Mesothelial cell of epicardium (in vitro differentiated cells): ENCODE data around the gene KCNMB3. TPM values are rescaled to one million over a fixed set of nuclear protein-coding genes. Genes with fewer than 3 reads are reported as not detected.

Experiments used
- DNase-seq, 2 experiments: peaks; one replicate each; pipeline ENCODE4 v3.0.0; 2021; ENCODE audit warnings: low spot score in 2 of 2; ENCODE audit not compliant: unreplicated experiment in 2 of 2
- H3K27ac Mint-ChIP-seq: 2 replicates; pipeline ENCODE4 v1.8.0; 2021; ENCODE audit warnings: mixed read lengths
- H3K27me3 Mint-ChIP-seq: 2 replicates; pipeline ENCODE4 v1.8.0; 2021; ENCODE audit warnings: low read depth, mixed read lengths
- H3K36me3 Mint-ChIP-seq: 2 replicates; pipeline ENCODE4 v1.8.0; 2021; ENCODE audit warnings: mixed read lengths
- H3K4me1 Mint-ChIP-seq: 2 replicates; pipeline ENCODE4 v1.8.0; 2021; ENCODE audit warnings: mixed read lengths
- H3K4me3 Mint-ChIP-seq: 2 replicates; pipeline ENCODE4 v1.8.0; 2021; ENCODE audit warnings: mild to moderate bottlenecking, moderate library complexity, mixed read lengths
- H3K9me3 Mint-ChIP-seq: 2 replicates; pipeline ENCODE4 v1.8.0; 2021; ENCODE audit warnings: mixed read lengths
- total RNA-seq: library from RNA; stranded (reverse); gene quantifications from 3 replicates; pipeline ENCODE4 v1.2.1, GENCODE V29; 2021
- TF ChIP-seq, protein P1 (sequence below): fragments of 200-600 bp; sonication (generic); IDR thresholded peaks from one replicate; pipeline ENCODE4 v1.5.0; 2021; ENCODE audit warnings: antibody characterized with exemption; ENCODE audit not compliant: unreplicated experiment

The KCNMB3 gene
- total RNA-seq, 1 donor from 2014 or later, result 4.9 TPM

DNA sequence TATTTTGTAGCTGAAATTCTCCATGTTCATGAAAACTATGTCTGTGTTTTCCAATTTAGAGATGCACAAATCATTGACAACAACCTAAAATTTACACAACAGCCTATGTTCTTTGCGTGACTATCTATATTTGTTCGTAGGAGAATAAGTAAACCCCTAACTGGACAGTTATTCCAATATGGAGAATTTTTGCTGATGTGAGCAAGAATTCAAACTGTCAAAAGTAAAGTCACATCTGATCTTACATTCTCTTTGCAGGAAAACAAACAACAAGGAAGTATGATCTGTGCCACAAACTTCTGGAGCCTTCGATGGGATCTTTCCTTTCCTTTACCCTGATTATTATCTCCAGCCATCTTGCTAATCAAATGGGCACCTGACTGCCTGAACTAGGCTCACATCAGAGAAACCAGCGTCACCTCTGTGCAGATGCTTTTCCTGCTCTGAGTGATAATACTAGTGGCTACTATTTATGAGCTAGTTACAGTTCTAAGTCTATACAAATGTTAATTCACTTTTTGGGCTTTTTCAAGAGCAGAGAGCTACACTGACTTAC lies 18.3 kb upstream of the KCNMB3 start:
- no peak overlapping the region for H3K4me3 Mint-ChIP-seq
- DNase-seq, result no peak
- H3K27me3 Mint-ChIP-seq, result no peaks in the 10 kb centered on the region
- no peaks in the 10 kb centered on the region for H3K36me3 Mint-ChIP-seq
- no peak overlapping the region for H3K27ac Mint-ChIP-seq
- no peaks in the 10 kb centered on the region for H3K9me3 Mint-ChIP-seq
- peaks cover 4% of the 10 kb centered on the region for H3K4me1 Mint-ChIP-seq
- TF ChIP-seq, protein P1, sequence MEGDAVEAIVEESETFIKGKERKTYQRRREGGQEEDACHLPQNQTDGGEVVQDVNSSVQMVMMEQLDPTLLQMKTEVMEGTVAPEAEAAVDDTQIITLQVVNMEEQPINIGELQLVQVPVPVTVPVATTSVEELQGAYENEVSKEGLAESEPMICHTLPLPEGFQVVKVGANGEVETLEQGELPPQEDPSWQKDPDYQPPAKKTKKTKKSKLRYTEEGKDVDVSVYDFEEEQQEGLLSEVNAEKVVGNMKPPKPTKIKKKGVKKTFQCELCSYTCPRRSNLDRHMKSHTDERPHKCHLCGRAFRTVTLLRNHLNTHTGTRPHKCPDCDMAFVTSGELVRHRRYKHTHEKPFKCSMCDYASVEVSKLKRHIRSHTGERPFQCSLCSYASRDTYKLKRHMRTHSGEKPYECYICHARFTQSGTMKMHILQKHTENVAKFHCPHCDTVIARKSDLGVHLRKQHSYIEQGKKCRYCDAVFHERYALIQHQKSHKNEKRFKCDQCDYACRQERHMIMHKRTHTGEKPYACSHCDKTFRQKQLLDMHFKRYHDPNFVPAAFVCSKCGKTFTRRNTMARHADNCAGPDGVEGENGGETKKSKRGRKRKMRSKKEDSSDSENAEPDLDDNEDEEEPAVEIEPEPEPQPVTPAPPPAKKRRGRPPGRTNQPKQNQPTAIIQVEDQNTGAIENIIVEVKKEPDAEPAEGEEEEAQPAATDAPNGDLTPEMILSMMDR, result no peak

DNA sequence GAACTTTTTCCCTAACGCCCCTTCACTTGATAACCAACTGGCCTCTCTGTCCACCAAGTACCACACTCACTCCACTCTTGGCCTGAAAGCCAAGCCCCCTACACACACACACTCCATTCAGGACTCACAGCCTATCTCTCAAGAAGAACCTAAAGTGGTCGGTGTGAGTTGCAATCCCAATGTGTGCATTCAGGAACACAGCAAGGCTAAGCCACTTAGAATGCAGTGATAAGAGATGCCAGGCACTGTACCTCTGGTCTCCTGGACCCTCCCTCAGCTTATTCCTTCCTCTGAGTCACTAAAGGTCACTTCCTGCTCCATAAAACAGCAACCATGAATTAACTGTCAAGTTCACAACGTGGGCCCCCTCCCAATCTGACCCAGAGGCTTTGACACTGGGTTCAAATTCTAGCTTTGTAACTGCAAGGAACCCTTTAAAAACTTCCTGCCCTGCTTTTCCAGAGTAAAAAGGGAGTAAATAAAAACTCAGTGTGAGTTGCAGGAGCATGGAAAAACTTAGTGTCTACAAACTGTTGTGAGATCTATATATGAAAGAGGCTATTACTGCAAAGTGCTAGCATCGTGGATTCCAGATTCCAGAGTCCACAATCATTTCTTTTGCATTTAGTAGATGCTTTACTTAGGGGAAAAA lies 17.6 kb upstream of the KCNMB3 start:
- H3K9me3 Mint-ChIP-seq, result no peaks in the 10 kb centered on the region
- no peak overlapping the region for H3K27ac Mint-ChIP-seq
- H3K4me1 Mint-ChIP-seq, result peaks cover 4% of the 10 kb centered on the region
- TF ChIP-seq, protein P1, result no peak
- DNase-seq, result no peak
- H3K36me3 Mint-ChIP-seq, result no peaks in the 10 kb centered on the region
- H3K4me3 Mint-ChIP-seq, result no peak overlapping the region
- H3K27me3 Mint-ChIP-seq, result no peaks in the 10 kb centered on the region

DNA sequence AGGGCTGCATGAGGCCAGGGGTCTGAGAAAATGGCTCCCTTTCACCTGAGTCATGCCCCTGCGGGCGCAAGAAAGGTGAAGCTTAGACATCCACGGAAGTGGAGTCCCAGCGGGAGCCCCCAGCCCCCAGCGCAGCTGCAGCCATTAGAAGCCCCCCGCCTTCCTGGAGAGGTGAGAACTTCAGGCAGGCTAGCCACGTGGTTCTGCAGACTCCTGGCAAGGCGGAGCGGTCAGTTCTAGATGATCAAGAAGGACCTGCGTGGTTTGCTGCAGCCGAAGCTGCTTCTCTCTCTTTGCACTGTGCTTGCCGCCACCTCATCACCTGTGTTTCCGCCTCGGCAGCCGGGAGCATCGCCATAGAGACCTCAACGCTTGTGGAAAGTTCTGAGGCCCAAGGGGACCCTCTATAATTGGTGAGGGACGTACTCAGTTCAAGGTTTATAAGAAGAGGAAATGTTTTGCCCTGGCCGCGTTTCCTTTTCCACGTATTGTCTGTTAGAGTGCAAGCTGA lies 15.8 kb upstream of the KCNMB3 start:
- H3K4me1 Mint-ChIP-seq, result peaks cover 4% of the 10 kb centered on the region

DNA sequence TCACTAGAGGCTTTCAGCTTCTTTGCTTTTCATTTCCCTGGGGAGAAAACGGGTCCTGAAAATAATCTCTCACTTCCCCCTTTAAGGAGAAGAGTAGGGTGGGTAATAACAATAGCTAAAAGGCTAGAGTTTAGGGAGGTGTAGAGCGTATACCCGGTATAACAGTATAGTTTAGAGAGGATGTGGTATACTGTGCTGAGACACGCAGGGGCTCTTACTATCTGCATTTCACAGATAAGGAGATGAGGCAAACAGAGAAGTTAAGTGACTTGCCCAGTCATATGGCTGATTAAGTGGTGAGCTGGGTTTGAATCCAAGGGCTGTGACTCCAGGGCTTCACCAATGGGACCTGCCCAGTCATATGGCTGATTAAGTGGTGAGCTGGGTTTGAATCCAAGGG lies 15.0 kb upstream of the KCNMB3 start:
- no peak overlapping the region for H3K27ac Mint-ChIP-seq
- H3K4me1 Mint-ChIP-seq, result peaks cover 7% of the 10 kb centered on the region
- TF ChIP-seq, protein P1, result no peak
- no peak for DNase-seq
- H3K4me3 Mint-ChIP-seq, result no peak overlapping the region
- H3K9me3 Mint-ChIP-seq, result peaks cover under 1% of the 10 kb centered on the region
- H3K27me3 Mint-ChIP-seq, result no peaks in the 10 kb centered on the region
- peaks cover under 1% of the 10 kb centered on the region for H3K36me3 Mint-ChIP-seq

More for the DNA sequence above, 15.8 kb upstream of the KCNMB3 start:
- no peak overlapping the region for H3K4me3 Mint-ChIP-seq
- TF ChIP-seq, protein P1, result no peak
- H3K36me3 Mint-ChIP-seq, result no peaks in the 10 kb centered on the region
- H3K27ac Mint-ChIP-seq, result no peak overlapping the region
- no peak for DNase-seq
- no peaks in the 10 kb centered on the region for H3K9me3 Mint-ChIP-seq
- no peaks in the 10 kb centered on the region for H3K27me3 Mint-ChIP-seq

DNA sequence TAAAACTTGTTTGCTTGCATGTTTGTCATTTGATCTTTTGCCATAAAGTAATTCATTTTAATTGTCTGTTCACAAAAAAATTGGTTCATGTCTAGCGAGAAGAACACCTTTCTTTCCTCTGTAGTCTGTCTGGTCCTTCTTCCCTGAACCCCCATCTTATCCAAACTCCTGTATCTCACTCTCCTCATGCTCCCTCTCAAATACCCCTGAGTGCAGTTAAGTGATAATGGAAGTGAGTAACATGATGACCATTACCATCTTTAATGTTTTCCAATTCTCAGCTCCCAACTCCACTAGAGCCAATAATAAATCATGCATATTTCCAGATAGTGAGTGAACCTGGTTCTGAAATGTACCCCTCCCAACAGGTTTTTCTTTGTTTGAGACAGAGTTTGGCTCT lies 14.2 kb upstream of the KCNMB3 start:
- Mint-ChIP-seq H3K27me3 (no peaks in the 10 kb centered on the region), H3K4me1 (peaks cover 12% of the 10 kb centered on the region), H3K4me3 (no peak overlapping the region), H3K36me3 (peaks cover 7% of the 10 kb centered on the region), H3K9me3 (peaks cover 8% of the 10 kb centered on the region), H3K27ac (no peak overlapping the region)
- TF ChIP-seq, protein P1, result no peak
- no peak for DNase-seq
